NCI-H2107 treated with DMSO at 0.1 percent for 48 hours (cell line): ENCODE measurements around the gene AVL9.
"Not testable (repeated sequence)": the region's sequence is repeated elsewhere in the genome, so short reads cannot be mapped to it uniquely, and the experiment has no call there.

Source experiments
- DNase-seq: peaks from one replicate; lab custom pipeline; 2025; ENCODE audit not compliant: unreplicated experiment; lab: John Stamatoyannopoulos, UW

The AVL9 gene

GRCh38 chr7:32495298-32496051 lies at the start of gene AVL9:
Gene AVL9 (plus strand): TSS chr7:32495489. CDS start chr7:32495710, 221 bp downstream.
- DNase-seq: peak; percentile 81

GRCh38 chr7:32447218-32447617 lies 48.1 kb upstream of the AVL9 start:
- DNase-seq: no peak

GRCh38 chr7:32453341-32454011 lies 41.8 kb upstream of the AVL9 start:
- peak; percentile 22 for DNase-seq

- no peak for DNase-seq
Observed at GRCh38 chr7:32458025-32458424, 37.3 kb upstream of the AVL9 start.

GRCh38 chr7:32459788-32460187 lies 35.5 kb upstream of the AVL9 start:
- no peak for DNase-seq

- no peak for DNase-seq
Observed at GRCh38 chr7:32461484-32461883, 33.8 kb upstream of the AVL9 start.

GRCh38 chr7:32462451-32462850 lies 32.8 kb upstream of the AVL9 start:
- DNase-seq: no peak

GRCh38 chr7:32462977-32463376 lies 32.3 kb upstream of the AVL9 start:
- peak; percentile 97 for DNase-seq

GRCh38 chr7:32464641-32465416 lies 30.5 kb upstream of the AVL9 start:
- DNase-seq: not testable (repeated sequence)

GRCh38 chr7:32470004-32470403 lies 25.3 kb upstream of the AVL9 start:
- DNase-seq: not testable (repeated sequence)

- DNase-seq: no peak
Observed at GRCh38 chr7:32470871-32471270, 24.4 kb upstream of the AVL9 start.

- no peak for DNase-seq
Observed at GRCh38 chr7:32472015-32472414, 23.3 kb upstream of the AVL9 start.

GRCh38 chr7:32474008-32474407 lies 21.3 kb upstream of the AVL9 start:
- no peak for DNase-seq

- peak; percentile 94 for DNase-seq
Observed at GRCh38 chr7:32476816-32477648, 18.3 kb upstream of the AVL9 start.

- DNase-seq: no peak
Observed at GRCh38 chr7:32477649-32477980, 17.7 kb upstream of the AVL9 start.

- peak; percentile 56 for DNase-seq
Observed at GRCh38 chr7:32479574-32480200, 15.6 kb upstream of the AVL9 start.

- no peak for DNase-seq
Observed at GRCh38 chr7:32481176-32481575, 14.1 kb upstream of the AVL9 start.

GRCh38 chr7:32481921-32482320 lies 13.4 kb upstream of the AVL9 start:
- DNase-seq: no peak

GRCh38 chr7:32489788-32490126 lies 5.5 kb upstream of the AVL9 start:
- no peak for DNase-seq

- peak; percentile 93 for DNase-seq
Observed at GRCh38 chr7:32490127-32490796, 5.0 kb upstream of the AVL9 start, which contains the start of gene LSM5. Gene LSM5 (minus strand): TSS chr7:32490380. CDS start chr7:32490365, 15 bp downstream.
